GM23248 (cell line): ENCODE results near the gene GRIA4.

Experiments
- EZH2 ChIP-seq: fragments of 200-600 bp; sonication (generic); IDR thresholded peaks from 2 replicates; pipeline ENCODE4 v1.6.1; 2018; ENCODE audit warnings: antibody characterized with exemption, mild to moderate bottlenecking; ENCODE audit not compliant: insufficient read depth, poor library complexity, severe bottlenecking
- EZH2phosphoT487 ChIP-seq: fragments of 200-600 bp; sonication (generic); IDR thresholded peaks from 2 replicates; pipeline ENCODE4 v1.6.1; 2018; ENCODE audit warnings: antibody characterized with exemption, moderate library complexity, mild to moderate bottlenecking, low read depth; ENCODE audit not compliant: insufficient read depth

DNA sequence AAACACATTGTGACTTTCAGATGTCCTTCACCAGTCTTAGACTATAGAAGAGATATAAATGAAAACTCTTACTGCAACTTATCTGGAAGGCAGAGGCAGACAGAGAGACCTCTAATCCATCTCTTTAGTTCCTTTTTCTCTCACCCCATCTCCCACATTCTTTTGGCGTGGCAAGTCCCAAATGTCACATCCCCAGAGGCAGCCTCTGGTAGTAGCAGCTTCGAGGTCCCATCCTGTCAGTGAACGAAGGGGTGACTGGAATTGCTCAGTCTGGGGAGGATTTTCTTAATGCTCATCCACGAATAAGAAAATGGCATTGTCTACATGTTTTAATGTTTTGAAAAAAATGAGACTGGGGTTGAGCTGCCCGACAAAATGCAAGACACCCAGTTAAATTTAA, 201.4 kb downstream of the GRIA4 start:
- no peak for TF ChIP-seq EZH2
- TF ChIP-seq EZH2phosphoT487: no peak
